K562 (cell line): Measurements from ENCODE around the gene IGF2BP1. TPM values are rescaled to one million over a fixed set of nuclear protein-coding genes. Genes with fewer than 3 reads are reported as not detected.

Source experiments
- CREBBP ChIP-seq: IDR thresholded peaks from one replicate; pipeline ENCODE4 v1.6.1; 2012; ENCODE audit warnings: low read depth, mild to moderate bottlenecking, control low read depth, inconsistent platforms, low read length
- CXXC5 ChIP-seq: fragments of 250-450 bp; sonication (Bioruptor Pico); IDR thresholded peaks from 2 replicates; pipeline ENCODE4 v1.8.0; 2022; ENCODE audit warnings: inconsistent platforms, mild to moderate bottlenecking, moderate library complexity
- MTA1 ChIP-seq: fragments of 450-650 bp; IDR thresholded peaks from 2 replicates; pipeline ENCODE4 v1.6.1; 2017; ENCODE audit warnings: borderline replicate concordance
- NCOA2 ChIP-seq, 2 experiments: fragments of 450-650 bp; IDR thresholded peaks; 2 replicates each; pipeline ENCODE4 v1.6.1; 2018; ENCODE audit warnings: mild to moderate bottlenecking in 2 of 2, moderate library complexity in 1 of 2; ENCODE audit not compliant: partially characterized antibody in 2 of 2
- NFATC3 ChIP-seq: fragments of 450-650 bp; IDR thresholded peaks from 2 replicates; pipeline ENCODE4 v1.6.1; 2017; ENCODE audit warnings: mild to moderate bottlenecking
- NKRF ChIP-seq: fragments of 450-650 bp; IDR thresholded peaks from 2 replicates; pipeline ENCODE4 v1.6.1; 2016; ENCODE audit warnings: borderline replicate concordance
- RBM15 ChIP-seq: fragments of 200-400 bp; formaldehyde crosslinking; IDR thresholded peaks from 2 replicates; pipeline ENCODE4 v1.6.1; 2018; ENCODE audit warnings: mild to moderate bottlenecking, low read length, moderate library complexity; ENCODE audit not compliant: insufficient read depth
- RBM34 ChIP-seq: fragments of 200-400 bp; formaldehyde crosslinking; IDR thresholded peaks from 2 replicates; pipeline ENCODE4 v1.6.1; 2018; ENCODE audit warnings: low read length, borderline replicate concordance; ENCODE audit not compliant: insufficient read depth
- SMAD2 ChIP-seq: fragments of 150-350 bp; IDR thresholded peaks from 2 replicates; pipeline ENCODE4 v1.6.1; 2014; ENCODE audit warnings: low read depth, mild to moderate bottlenecking, low read length
- TCFL5 ChIP-seq: fragments of 250-450 bp; sonication (Bioruptor Pico); conservative IDR thresholded peaks from 2 replicates; pipeline ENCODE4 v1.6.1; 2021; ENCODE audit warnings: mild to moderate bottlenecking, moderate library complexity, matching md5 sums
- TEAD2 ChIP-seq: fragments of 450-650 bp; IDR thresholded peaks from 2 replicates; pipeline ENCODE4 v1.6.1; 2016; ENCODE audit warnings: missing genetic modification characterization, control low read depth, missing compliant biosample characterization
- ZNF124 ChIP-seq: sonication (generic); formaldehyde crosslinking; IDR thresholded peaks from 2 replicates; pipeline ENCODE4 v1.8.1; 2022; ENCODE audit warnings: missing genetic modification reagents
- ZNF407 ChIP-seq: fragments of 450-650 bp; IDR thresholded peaks from 2 replicates; pipeline ENCODE4 v1.6.1; 2016; ENCODE audit warnings: low read depth
- ZNF75A ChIP-seq: fragments of 450-650 bp; formaldehyde crosslinking; IDR thresholded peaks from 2 replicates; pipeline ENCODE4 v1.4.0; 2020; ENCODE audit warnings: mild to moderate bottlenecking
- polyA plus RNA-seq, 8 experiments: library from polyadenylated mRNA; depleted of rRNA in 4 of 8; stranded (reverse) in 5 of 8; unstranded in 3 of 8; fragments of >200 nt; fragmentation: Nextera tagmentation in 2 of 8; fragmentation: Illumina TruSeq in 1 of 8; extraction: Ambion mirVana in 2 of 8; extraction: Trizol in 1 of 8; gene quantifications; 2 replicates each; pipeline versions ENCODE4 v1.2.1 to v1.2.3, GENCODE V29; 2011 to 2014; ENCODE audit warnings: inconsistent platforms in 1 of 8, missing spikeins in 1 of 8
- total RNA-seq, 7 experiments: library from RNA; depleted of rRNA in 6 of 7; stranded (reverse); fragments of >200 nt in 6 of 7; fragmentation: Illumina TruSeq in 2 of 7; extraction: Trizol in 2 of 7; gene quantifications; 2 replicates each; pipeline versions ENCODE4 v1.2.1 to v1.2.3, GENCODE V29; 2011 to 2021; ENCODE audit warnings: low replicate concordance in 1 of 7

IGF2BP1 gene
- total and polyA plus RNA-seq, 9 of the 15 experiments (the other 6 are each of a cell fraction or from before 2014, with no cell fraction given), result 13.0 to 318 (median 53.6) TPM

GRCh38 chr17:48995304-48995973 is 1.7 kb upstream of the IGF2BP1 start (continued):
- TF ChIP-seq TEAD2 (tag), result peak; percentile 37; the same call in 1 of the 2 replicates
- no peak for TF ChIP-seq NCOA2 (IDR thresholded peaks at IDR 0.05; ENCODE audit: partially characterized antibody in 2 of 2)
- no peak for TF ChIP-seq SMAD2
- no peak for TF ChIP-seq ZNF407
- no peak for TF ChIP-seq TCFL5 (CRISPR knock-in tag)
- TF ChIP-seq ZNF124 (CRISPR knock-in tag), result no peak
- TF ChIP-seq ZNF75A (CRISPR knock-in tag), result no peak
- TF ChIP-seq RBM15, result no peak
- no peak for TF ChIP-seq CREBBP
- 0 out of 2 replicates have a peak, but pooled peaks have one; percentile 15 for TF ChIP-seq NKRF
- no peak for TF ChIP-seq RBM34
- no peak for TF ChIP-seq MTA1
- TF ChIP-seq CXXC5 (CRISPR knock-in tag), result no peak
- TF ChIP-seq NFATC3, result no peak
